GM21786 (cell line): Measurements from ENCODE around the gene TRIM28.
A peak's percentile ranks its signal among the peaks of the same experiment; 100 is the strongest.
"Not testable (repeated sequence)": the region's sequence is repeated elsewhere in the genome, so short reads cannot be mapped to it uniquely, and the experiment has no call there.

Experiments
- ATAC-seq: cut with Tn5 transposase; IDR thresholded peaks from one replicate; pipeline ENCODE4 v1.9.1; 2021; ENCODE audit not compliant: unreplicated experiment

TRIM28 gene

GRCh38 chr19:58573658-58574164 is 29.8 kb downstream of the TRIM28 start:
- no peak for ATAC-seq

- ATAC-seq, result peak; percentile 40
Observed at GRCh38 chr19:58575183-58576041, 31.5 kb downstream of the TRIM28 start.

- not testable (repeated sequence) for ATAC-seq
Observed at GRCh38 chr19:58577581-58577980, 33.7 kb downstream of the TRIM28 start.

- ATAC-seq, result no peak
Observed at GRCh38 chr19:58578012-58578925, 34.4 kb downstream of the TRIM28 start.

- no peak for ATAC-seq
Observed at GRCh38 chr19:58579473-58580142, 35.7 kb downstream of the TRIM28 start.

DNA sequence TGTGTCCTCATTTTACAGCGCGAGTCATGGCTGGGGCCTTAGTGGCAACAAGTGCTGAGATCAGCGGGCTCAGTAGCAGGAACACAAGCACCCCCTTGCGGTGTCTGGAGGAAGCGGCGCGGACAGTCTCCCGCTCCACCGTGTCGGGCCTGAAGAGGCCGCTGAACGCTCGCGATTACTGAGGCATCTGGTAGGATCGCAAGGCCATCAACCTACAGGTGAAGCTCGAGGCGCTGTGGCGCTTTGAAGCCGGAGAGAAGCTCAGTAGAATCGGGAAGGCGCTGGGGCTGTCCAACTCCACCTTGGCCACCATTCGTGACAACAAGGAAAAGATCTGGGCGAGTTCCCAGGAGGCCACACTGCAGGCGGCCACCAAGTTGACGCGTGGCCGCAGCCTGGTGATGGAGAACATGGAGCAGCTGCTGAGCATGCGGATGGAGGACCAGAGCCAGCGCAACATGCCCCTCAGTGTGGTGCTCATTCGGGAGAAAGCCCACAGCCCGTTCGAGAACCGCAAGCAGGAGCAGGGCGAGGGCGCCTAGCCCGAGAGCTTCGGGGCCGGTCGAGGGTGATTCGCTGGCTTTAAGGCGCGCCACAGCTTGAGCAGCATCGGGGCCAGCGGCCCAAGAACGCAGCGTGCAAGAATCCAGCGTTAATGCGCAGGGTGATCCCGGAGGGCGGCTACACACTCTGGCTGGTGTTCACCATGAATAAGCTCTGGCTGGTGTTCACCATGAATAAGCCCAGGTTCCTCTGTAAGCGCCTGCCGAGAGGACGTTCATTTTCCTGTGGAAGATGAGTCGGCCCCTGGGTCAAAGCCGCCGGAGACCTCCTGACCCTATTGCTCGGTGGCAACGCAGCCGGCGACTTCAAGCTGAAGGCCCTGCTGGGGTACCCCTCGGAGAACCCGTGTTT is 37.6 kb downstream of the TRIM28 start:
- peak; percentile 77 for ATAC-seq

- no peak for ATAC-seq
Observed at GRCh38 chr19:58582985-58583384, 39.1 kb downstream of the TRIM28 start.

- ATAC-seq, result no peak
Observed at GRCh38 chr19:58584498-58585441, 40.9 kb downstream of the TRIM28 start.

- no peak for ATAC-seq
Observed at GRCh38 chr19:58585442-58586132, 41.7 kb downstream of the TRIM28 start.

DNA sequence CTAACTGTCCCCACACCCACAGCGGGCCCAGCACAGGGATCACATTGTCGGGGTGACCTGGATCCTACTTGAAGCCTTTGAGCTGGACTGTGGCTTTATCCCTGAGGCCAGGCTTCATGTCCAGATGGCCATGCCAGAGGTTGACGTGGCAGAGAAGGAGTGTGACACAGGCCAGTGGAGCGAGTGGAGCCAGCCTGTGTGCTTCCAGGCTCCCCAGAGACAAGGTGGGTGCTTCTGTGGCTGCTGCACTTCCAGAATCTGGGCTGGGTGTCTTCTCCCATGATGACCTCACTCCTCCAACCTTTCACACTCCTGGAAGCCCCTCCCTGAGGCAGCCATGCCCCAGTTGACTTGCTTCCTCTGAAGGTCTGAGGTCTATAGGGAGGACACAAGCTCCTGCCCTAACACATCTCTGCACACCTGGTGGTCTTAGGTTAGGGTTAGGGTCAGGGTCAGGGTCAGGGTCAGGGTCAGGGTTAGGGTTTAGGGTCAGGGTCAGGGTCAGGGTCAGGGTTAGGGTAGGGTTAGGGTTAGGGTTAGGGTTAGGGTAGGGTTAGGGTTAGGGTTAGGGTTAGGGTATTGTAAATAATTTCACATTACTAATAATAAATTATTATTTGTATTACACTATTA is 42.4 kb downstream of the TRIM28 start:
- no peak for ATAC-seq
